Stomach (tissue), 9 donors: ENCODE data around the gene TRIM22. TPM values are rescaled to one million over a fixed set of nuclear protein-coding genes. Genes with fewer than 3 reads are reported as not detected.
A peak's percentile ranks its signal among the peaks of the same experiment; 100 is the strongest.
"Not testable (repeated sequence)": the region's sequence is repeated elsewhere in the genome, so short reads cannot be mapped to it uniquely, and the experiment has no call there.

Source experiments
- DNase-seq, 2 donors: peaks; one replicate each; pipeline versions ENCODE4 v3.0.0 to v3.0.0-alpha.2; 2013 to 2019
- H3K27ac ChIP-seq, 5 donors: fragments of 200-600 bp in 4 of 5; sonication (generic) in 4 of 5; one replicate each; pipeline ENCODE4 v1.5.1; 2013 to 2019; ENCODE audit warnings: mild to moderate bottlenecking in 1 of 5, moderate library complexity in 1 of 5
- H3K27me3 ChIP-seq, 3 donors: fragments of 200-600 bp; sonication (generic); one replicate each; pipeline ENCODE4 v1.5.1; 2017 to 2019; ENCODE audit warnings: mixed run types in 1 of 3
- H3K36me3 ChIP-seq, 4 donors: fragments of 200-600 bp; sonication (generic); 1 replicate in 3 of 4; 2 replicates in 1 of 4; pipeline ENCODE4 v1.5.1; 2016 to 2019
- H3K4me1 ChIP-seq, 4 donors: fragments of 200-600 bp; sonication (generic); one replicate each; pipeline ENCODE4 v1.5.1; 2016 to 2019
- H3K4me3 ChIP-seq, 4 donors: fragments of 200-600 bp; sonication (generic) in 3 of 4; one replicate each; pipeline ENCODE4 v1.5.1; 2016 to 2019; ENCODE audit warnings: mild to moderate bottlenecking in 1 of 4
- H3K9me3 ChIP-seq, 4 donors: fragments of 200-600 bp; sonication (generic); one replicate each; pipeline ENCODE4 v1.5.1; 2016 to 2019
- CTCF ChIP-seq, 7 experiments: fragments of 450-650 bp in 4 of 7; fragments of 200-600 bp in 3 of 7; sonication (generic) in 3 of 7; IDR thresholded peaks; one replicate each; pipeline ENCODE4 v1.5.1; 2016 to 2019; ENCODE audit warnings: antibody characterized with exemption in 7 of 7, control low read depth in 2 of 7, mild to moderate bottlenecking in 1 of 7
- EP300 ChIP-seq: sonication (generic); formaldehyde crosslinking; IDR thresholded peaks from one replicate; pipeline ENCODE4 v1.6.1; 2017; ENCODE audit warnings: antibody characterized with exemption
- POLR2A ChIP-seq, 4 donors: fragments of 450-650 bp; IDR thresholded peaks; one replicate each; pipeline ENCODE4 v1.6.1; 2016; ENCODE audit warnings: antibody characterized with exemption in 4 of 4, control low read depth in 2 of 4, mild to moderate bottlenecking in 1 of 4, moderate library complexity in 1 of 4
- POLR2AphosphoS5 ChIP-seq, 3 donors: sonication (generic); formaldehyde crosslinking; IDR thresholded peaks; one replicate each; pipeline ENCODE4 v1.6.1; 2016; ENCODE audit warnings: antibody characterized with exemption in 3 of 3
- WGBS, 5 donors: extraction: QIAGEN DNeasy Blood & Tissue Kit in 3 of 5; methylation state at CpG; one replicate each; pipeline versions ENCODE4 v1.1.5 to v1.1.7; 2013 to 2018; 5-methylcytosine and 5-hydroxymethylcytosine counted together
- intact Hi-C: fragments of 100-400 bp; cut with DNase I; formaldehyde crosslinking; loops from one replicate; pipeline ENCODE4 v1.15.1; 2023; ENCODE audit warnings: low total_unique reads
- polyA plus RNA-seq, 3 donors: library from polyadenylated mRNA; stranded (reverse); fragments of 200-250 nt; gene quantifications; one replicate each; pipeline ENCODE4 v1.2.3, GENCODE V29; 2013
- total RNA-seq, 5 donors: library from RNA; depleted of rRNA; stranded (reverse); fragments of >200 nt; gene quantifications; one replicate each; pipeline versions ENCODE4 v1.1.0 to v1.2.3, GENCODE V29; 2014 to 2016
- donor health status: healthy with polysubstance abuse.
- donor health status: Bipolar disorder and iron deficiency.
- donor health status: healthy.

The TRIM22 gene
- total and polyA plus RNA-seq, 8 donors, result 12.4 to 131 (median 37.5) TPM

GRCh38 chr11:5665746-5666401 lies 23.7 kb upstream of the TRIM22 start:
- Histone ChIP-seq H3K36me3 (peaks cover 8 to 90% (median 79%) of the 10 kb centered on the region in 4 donors), H3K9me3 (no peaks in the 10 kb centered on the region), H3K4me1 (no peaks in the 10 kb centered on the region), H3K27me3 (no peaks in the 10 kb centered on the region), H3K4me3 (no peak overlapping the region), H3K27ac (no peak overlapping the region)
- WGBS, 5 donors, result 65 to 76% (median 75%) methylated on average over 5 of the region's 5 CpGs
- TF ChIP-seq CTCF (IDR thresholded peaks at IDR 0.05) (no peak), POLR2A (IDR thresholded peaks at IDR 0.05) (no peak), POLR2AphosphoS5 (IDR thresholded peaks at IDR 0.05) (no peak), EP300 (no peak)
- intact Hi-C loops, result no loop called here
- DNase-seq, result no peak

DNA sequence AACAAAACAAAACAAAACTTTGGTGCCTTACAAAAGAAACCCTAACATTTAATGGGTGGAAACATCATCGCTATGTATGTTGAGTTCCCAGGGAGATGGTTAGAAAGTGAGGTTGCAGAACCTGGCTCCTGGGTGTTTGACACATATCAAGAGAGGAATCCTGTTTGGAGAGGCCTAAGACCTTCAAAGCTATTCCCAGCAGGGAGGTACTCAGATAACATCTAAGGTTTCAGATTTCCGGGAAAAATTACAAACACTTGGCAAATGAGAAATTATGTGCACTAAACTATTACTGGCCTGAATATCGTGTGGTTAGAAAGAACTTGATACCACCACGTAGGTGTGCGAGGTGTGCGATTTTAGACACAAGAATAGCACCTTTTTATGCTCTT lies 23.2 kb upstream of the TRIM22 start:
- intact Hi-C loops, result no loop called here
- DNase-seq, result no peak
- no peak for TF ChIP-seq CTCF (IDR thresholded peaks at IDR 0.05)
- no peak for TF ChIP-seq EP300
- TF ChIP-seq POLR2A (IDR thresholded peaks at IDR 0.05), result no peak
- no peak for TF ChIP-seq POLR2AphosphoS5 (IDR thresholded peaks at IDR 0.05)
- Histone ChIP-seq H3K4me1 (no peaks in the 10 kb centered on the region), H3K27me3 (no peaks in the 10 kb centered on the region), H3K4me3 (no peak overlapping the region), H3K9me3 (no peaks in the 10 kb centered on the region), H3K27ac (no peak overlapping the region), H3K36me3 (peaks cover 8 to 90% (median 83%) of the 10 kb centered on the region in 4 donors)
- 79 to 87% (median 82%) methylated on average over 6 of the region's 6 CpGs for WGBS, 5 donors

DNA sequence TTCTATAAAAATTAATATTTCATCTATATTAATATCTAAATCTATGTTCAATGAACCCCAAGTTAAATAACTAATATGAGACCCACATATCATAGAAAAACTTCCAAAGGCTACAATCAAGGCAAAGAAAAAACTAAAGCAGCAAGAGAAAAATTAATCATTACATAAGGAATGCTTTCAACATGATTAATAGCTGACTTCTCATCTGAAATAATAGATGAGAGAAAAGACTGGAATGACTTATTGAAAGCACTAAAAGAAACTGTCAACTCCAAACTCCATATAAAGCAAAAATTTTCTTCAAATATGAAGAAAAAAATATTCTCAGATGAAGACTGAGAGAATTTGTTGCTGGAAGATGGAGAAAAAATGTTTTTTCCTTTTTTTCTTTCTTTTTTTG lies 17.8 kb upstream of the TRIM22 start:
- H3K27ac ChIP-seq, result no peak overlapping the region
- peaks cover 5 to 59% (median 55%) of the 10 kb centered on the region in 4 donors for H3K36me3 ChIP-seq
- H3K4me1 ChIP-seq, result no peaks in the 10 kb centered on the region
- no peaks in the 10 kb centered on the region for H3K27me3 ChIP-seq
- TF ChIP-seq POLR2A (IDR thresholded peaks at IDR 0.05), result no peak
- no peaks in the 10 kb centered on the region for H3K9me3 ChIP-seq
- H3K4me3 ChIP-seq, result no peak overlapping the region
- intact Hi-C loops, result no loop called here
- DNase-seq, result no peak

DNA sequence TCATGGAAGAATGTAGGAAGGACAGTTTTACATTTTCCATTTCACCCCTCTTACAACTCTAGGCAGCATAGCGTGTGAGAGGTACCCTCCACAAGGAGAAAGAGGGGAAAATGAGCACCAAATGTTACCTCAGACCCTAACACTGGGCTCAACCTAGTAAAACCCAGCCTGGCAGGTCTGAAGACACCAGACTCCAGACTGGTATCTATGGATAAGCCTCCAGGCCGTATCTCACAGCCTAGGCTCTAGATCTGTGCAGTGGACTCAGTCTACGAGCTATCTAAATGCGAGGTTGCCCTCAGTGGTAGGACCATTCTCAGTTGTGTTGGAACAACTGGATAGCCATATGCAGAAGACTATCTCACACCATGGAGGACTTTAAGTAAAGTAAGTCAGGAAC lies 15.2 kb upstream of the TRIM22 start:
- no peak overlapping the region for H3K4me3 ChIP-seq
- H3K9me3 ChIP-seq, result no peaks in the 10 kb centered on the region
- H3K27me3 ChIP-seq, result no peaks in the 10 kb centered on the region
- no peaks in the 10 kb centered on the region for H3K4me1 ChIP-seq
- intact Hi-C loops, result no loop called here
- DNase-seq, result no peak
- H3K36me3 ChIP-seq, result peaks cover 18 to 58% (median 52%) of the 10 kb centered on the region in 4 donors
- 94 to 97% (median 95%) methylated on average over 4 of the region's 4 CpGs for WGBS, 5 donors
- no peak overlapping the region for H3K27ac ChIP-seq
- TF ChIP-seq EP300 (no peak), POLR2A (IDR thresholded peaks at IDR 0.05) (no peak), CTCF (IDR thresholded peaks at IDR 0.05) (no peak), POLR2AphosphoS5 (IDR thresholded peaks at IDR 0.05) (no peak)

- whole genome bisulfite sequencing, 5 donors, result 95 to 97% (median 96%) methylated on average over 7 of the region's 7 CpGs
- Histone ChIP-seq H3K4me1 (peaks cover 0 to 29% (median 9%) of the 10 kb centered on the region in 4 donors), H3K36me3 (peaks cover 13 to 48% (median 32%) of the 10 kb centered on the region in 4 donors), H3K4me3 (no peak overlapping the region), H3K27ac (no peak overlapping the region), H3K27me3 (no peaks in the 10 kb centered on the region), H3K9me3 (no peaks in the 10 kb centered on the region)
- TF ChIP-seq POLR2A (IDR thresholded peaks at IDR 0.05) (no peak), CTCF (IDR thresholded peaks at IDR 0.05) (no peak), EP300 (no peak), POLR2AphosphoS5 (IDR thresholded peaks at IDR 0.05) (no peak)
- intact Hi-C loops, result no loop called here
- no peak for DNase-seq
Measured at GRCh38 chr11:5679811-5680210, 9.8 kb upstream of the TRIM22 start.

- DNase-seq, intact Hi-C loops, H3K27ac ChIP-seq, H3K27me3 ChIP-seq, H3K9me3 ChIP-seq, H3K4me3 ChIP-seq: not testable (repeated sequence)
- whole genome bisulfite sequencing, 5 donors, result 80 to 93% (median 87%) methylated on average over 8 to 32 of the region's 33 CpGs
- Histone ChIP-seq H3K4me1 (peaks cover 0 to 35% (median 15%) of the 10 kb centered on the region in 4 donors), H3K36me3 (peaks cover 10 to 30% (median 22%) of the 10 kb centered on the region in 4 donors)
Measured at GRCh38 chr11:5682890-5683441, 6.6 kb upstream of the TRIM22 start.

DNA sequence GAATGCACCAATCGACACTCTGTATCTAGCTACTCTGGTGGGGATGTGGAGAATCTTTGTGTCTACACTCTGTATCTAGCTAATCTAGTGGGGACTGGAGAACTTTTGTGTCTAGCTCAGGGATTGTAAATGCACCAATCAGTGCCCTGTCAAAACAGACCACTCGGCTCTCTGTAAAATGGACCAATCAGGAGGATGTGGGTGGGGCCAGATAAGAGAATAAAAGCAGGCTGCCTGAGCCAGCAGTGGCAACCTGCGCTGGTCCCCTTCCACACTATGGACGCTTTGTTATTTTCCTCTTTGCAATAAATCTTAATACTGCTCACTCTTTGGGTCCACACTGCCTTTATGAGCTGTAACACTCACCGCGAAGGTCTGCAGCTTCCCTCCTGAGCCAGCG lies 6.0 kb upstream of the TRIM22 start:
- Histone ChIP-seq H3K27ac (peak overlapping the region; percentile 84 to 96 (median 91)), H3K36me3 (peaks cover 3 to 23% (median 15%) of the 10 kb centered on the region in 4 donors), H3K4me3 (peak overlapping the region; percentile 40 to 52 (median 44)), H3K4me1 (peaks cover 0 to 41% (median 15%) of the 10 kb centered on the region in 4 donors)
- intact Hi-C loops, H3K27me3 ChIP-seq, DNase-seq, H3K9me3 ChIP-seq: not testable (repeated sequence)
- WGBS, 5 donors, result 54 to 71% (median 57%) methylated on average over 6 to 7 of the region's 7 CpGs
